Hepatocyte (in vitro differentiated cells): ENCODE results near the gene TMEM238L.

ENCODE experiments used
- EZH2phosphoT487 ChIP-seq: fragments of 200-600 bp; sonication (generic); IDR thresholded peaks from one replicate; pipeline ENCODE4 v1.6.1; 2018; ENCODE audit warnings: antibody characterized with exemption, mild to moderate bottlenecking, low read depth, moderate library complexity; ENCODE audit not compliant: unreplicated experiment, severe bottlenecking
- TF ChIP-seq, protein P1 (sequence below): fragments of 200-600 bp; sonication (generic); IDR thresholded peaks from 2 replicates; pipeline ENCODE4 v1.5.1; 2016; ENCODE audit warnings: antibody characterized with exemption, mild to moderate bottlenecking; ENCODE audit not compliant: poor library complexity

GRCh38 chr17:10748531-10749181 lies 55.2 kb downstream of the TMEM238L start:
- TF ChIP-seq, protein P1, sequence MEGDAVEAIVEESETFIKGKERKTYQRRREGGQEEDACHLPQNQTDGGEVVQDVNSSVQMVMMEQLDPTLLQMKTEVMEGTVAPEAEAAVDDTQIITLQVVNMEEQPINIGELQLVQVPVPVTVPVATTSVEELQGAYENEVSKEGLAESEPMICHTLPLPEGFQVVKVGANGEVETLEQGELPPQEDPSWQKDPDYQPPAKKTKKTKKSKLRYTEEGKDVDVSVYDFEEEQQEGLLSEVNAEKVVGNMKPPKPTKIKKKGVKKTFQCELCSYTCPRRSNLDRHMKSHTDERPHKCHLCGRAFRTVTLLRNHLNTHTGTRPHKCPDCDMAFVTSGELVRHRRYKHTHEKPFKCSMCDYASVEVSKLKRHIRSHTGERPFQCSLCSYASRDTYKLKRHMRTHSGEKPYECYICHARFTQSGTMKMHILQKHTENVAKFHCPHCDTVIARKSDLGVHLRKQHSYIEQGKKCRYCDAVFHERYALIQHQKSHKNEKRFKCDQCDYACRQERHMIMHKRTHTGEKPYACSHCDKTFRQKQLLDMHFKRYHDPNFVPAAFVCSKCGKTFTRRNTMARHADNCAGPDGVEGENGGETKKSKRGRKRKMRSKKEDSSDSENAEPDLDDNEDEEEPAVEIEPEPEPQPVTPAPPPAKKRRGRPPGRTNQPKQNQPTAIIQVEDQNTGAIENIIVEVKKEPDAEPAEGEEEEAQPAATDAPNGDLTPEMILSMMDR: no peak
- TF ChIP-seq EZH2phosphoT487: no peak
